Smooth muscle cell (in vitro differentiated cells): ENCODE data around the gene DTX4. TPM values are rescaled to one million over a fixed set of nuclear protein-coding genes. Genes with fewer than 3 reads are reported as not detected.
A peak's percentile ranks its signal among the peaks of the same experiment; 100 is the strongest.

Experiments
- DNase-seq: peaks from one replicate; lab custom pipeline; 2025; ENCODE audit not compliant: unreplicated experiment; lab: John Stamatoyannopoulos, UW
- H2AFZ ChIP-seq: fragments of 200-600 bp; sonication (generic); 2 replicates; pipeline ENCODE4 v1.6.0; 2016; ENCODE audit warnings: antibody characterized with exemption, low read depth, mild to moderate bottlenecking
- H3F3A ChIP-seq: fragments of 200-600 bp; sonication (generic); 2 replicates; pipeline ENCODE4 v1.6.0; 2017; ENCODE audit warnings: antibody characterized with exemption, low read depth
- H3K27ac ChIP-seq: fragments of 200-600 bp; sonication (generic); 2 replicates; pipeline ENCODE4 v1.5.1; 2016; ENCODE audit warnings: low read depth, mild to moderate bottlenecking
- H3K27me3 ChIP-seq: fragments of 200-600 bp; sonication (generic); 2 replicates; pipeline ENCODE4 v1.6.1; 2016; ENCODE audit warnings: low read depth, mild to moderate bottlenecking
- H3K36me3 ChIP-seq: fragments of 200-600 bp; sonication (generic); 2 replicates; pipeline ENCODE4 v1.5.1; 2016; ENCODE audit warnings: low read depth
- H3K4me1 ChIP-seq: fragments of 200-600 bp; sonication (generic); 2 replicates; pipeline ENCODE4 v1.5.1; 2016; ENCODE audit warnings: low read depth
- H3K4me2 ChIP-seq: fragments of 200-600 bp; sonication (generic); 2 replicates; pipeline ENCODE4 v1.6.0; 2016; ENCODE audit warnings: mild to moderate bottlenecking
- H3K4me3 ChIP-seq: fragments of 200-600 bp; sonication (generic); 2 replicates; pipeline ENCODE4 v1.5.1; 2016; ENCODE audit warnings: mild to moderate bottlenecking
- H3K79me2 ChIP-seq: fragments of 200-600 bp; sonication (generic); 2 replicates; pipeline ENCODE4 v1.6.0; 2016; ENCODE audit warnings: low read depth, mild to moderate bottlenecking
- H3K9ac ChIP-seq: fragments of 200-600 bp; sonication (generic); 2 replicates; pipeline ENCODE4 v1.6.0; 2016; ENCODE audit warnings: low read depth
- H3K9me3 ChIP-seq: fragments of 200-600 bp; sonication (generic); replicated peaks from 2 replicates; pipeline ENCODE4 v1.5.1; 2016; ENCODE audit warnings: low read depth
- H4K20me1 ChIP-seq: fragments of 200-600 bp; sonication (generic); 2 replicates; pipeline ENCODE4 v1.6.0; 2016; ENCODE audit warnings: low read depth
- CTCF ChIP-seq: fragments of 200-600 bp; sonication (generic); IDR thresholded peaks from 2 replicates; pipeline ENCODE4 v1.5.1; 2017; ENCODE audit warnings: borderline replicate concordance, mild to moderate bottlenecking, antibody characterized with exemption; ENCODE audit not compliant: insufficient read depth, poor library complexity, severe bottlenecking
- WGBS: methylation state at CpG from one replicate; pipeline ENCODE4 v1.1.7; 2016; ENCODE audit warnings: low lambda C conversion rate; 5-methylcytosine and 5-hydroxymethylcytosine counted together
- polyA plus RNA-seq: library from polyadenylated mRNA; unstranded; fragments of >200 nt; fragmentation: Nextera tagmentation; extraction: Ambion mirVana; gene quantifications from 2 replicates; pipeline ENCODE4 v1.2.1, GENCODE V29; 2016
- total RNA-seq: library from RNA; depleted of rRNA; stranded (reverse); fragments of >200 nt; gene quantifications from 2 replicates; pipeline ENCODE4 v1.2.3, GENCODE V29; 2014

The DTX4 gene
- total and polyA plus RNA-seq, 2 experiments from 2014 or later, result 10.2 to 13.0 TPM

DNA sequence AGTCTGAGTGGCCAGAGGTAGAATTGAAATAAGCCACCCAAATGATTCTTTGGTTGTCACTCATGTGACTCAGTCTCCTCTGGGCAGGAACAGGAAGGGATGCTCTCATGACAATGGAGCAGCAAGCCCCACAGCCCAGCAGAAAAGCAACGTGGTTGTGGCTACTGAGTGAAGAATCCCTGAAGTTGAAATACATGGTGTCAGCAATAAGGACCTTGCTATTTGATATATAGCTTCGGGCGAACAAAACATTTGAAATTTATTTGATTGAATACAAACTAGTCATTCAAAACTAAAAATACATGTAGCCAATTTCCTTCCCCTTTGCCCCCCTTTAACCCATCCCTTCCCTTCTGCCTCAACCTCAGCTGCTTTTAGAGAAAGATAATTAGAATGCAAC is 14.5 kb upstream of the DTX4 start:
- Histone ChIP-seq H3K27me3 (no peaks in the 10 kb centered on the region), H3K4me3 (no peak overlapping the region), H3K4me1 (no peaks in the 10 kb centered on the region), H3K36me3 (no peaks in the 10 kb centered on the region), H2AFZ (no peak overlapping the region), H3K27ac (no peak overlapping the region), H4K20me1 (no peaks in the 10 kb centered on the region), H3F3A (no peaks in the 10 kb centered on the region), H3K4me2 (no peak overlapping the region), H3K9ac (no peak overlapping the region), H3K79me2 (no peaks in the 10 kb centered on the region), H3K9me3 (no peaks in the 10 kb centered on the region)
- DNase-seq, result no peak
- TF ChIP-seq CTCF, result no peak
- 74% methylated on average over 3 of the region's 3 CpGs for WGBS

DNA sequence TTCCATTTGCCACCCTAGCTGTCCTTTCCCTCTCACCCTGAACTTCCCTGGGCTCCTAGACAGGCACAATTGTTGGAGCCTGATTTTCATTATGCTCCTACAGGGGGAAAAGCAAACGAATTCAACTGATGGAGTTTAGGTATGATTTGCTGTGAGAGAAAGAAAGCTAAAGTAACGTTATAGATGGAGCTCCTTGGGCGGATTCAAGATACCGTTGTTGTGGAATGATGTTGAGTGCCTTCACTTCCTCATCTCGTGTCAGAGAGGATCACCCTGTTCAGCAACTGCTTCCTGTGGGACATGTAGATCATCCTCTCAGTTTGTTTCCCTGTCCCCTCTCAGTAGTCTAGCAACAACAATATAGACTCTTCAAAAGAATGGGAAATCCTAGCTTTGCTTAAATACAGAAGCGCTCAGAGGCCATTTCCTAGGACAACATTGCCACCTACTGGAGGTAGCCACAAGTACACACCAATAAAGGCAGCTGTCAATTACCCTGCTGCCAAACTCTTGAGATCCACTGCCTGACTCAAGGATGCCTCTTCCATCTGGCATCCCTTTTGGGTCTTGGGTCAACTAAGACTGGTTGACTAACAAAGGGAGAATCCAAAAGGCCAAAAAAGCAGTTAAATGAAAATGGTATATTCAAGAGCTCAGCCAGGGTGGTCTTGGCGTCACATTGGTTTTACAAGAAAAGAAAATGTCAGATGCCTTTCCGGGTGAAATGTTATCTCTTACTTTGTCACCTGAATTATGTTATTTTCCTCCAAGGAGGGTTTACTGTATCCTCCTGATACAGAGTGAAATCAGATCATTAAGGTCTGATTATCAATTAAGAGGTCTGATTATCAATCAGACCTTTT is 13.5 kb upstream of the DTX4 start:
- Histone ChIP-seq H3K9ac (no peak overlapping the region), H3K27ac (no peak overlapping the region), H3K4me1 (no peaks in the 10 kb centered on the region), H3K9me3 (no peaks in the 10 kb centered on the region), H4K20me1 (no peaks in the 10 kb centered on the region), H2AFZ (no peak overlapping the region), H3K4me2 (no peak overlapping the region), H3K4me3 (no peak overlapping the region), H3K36me3 (no peaks in the 10 kb centered on the region), H3K27me3 (peaks cover 6% of the 10 kb centered on the region), H3F3A (no peaks in the 10 kb centered on the region), H3K79me2 (no peaks in the 10 kb centered on the region)
- peak; percentile 85 for TF ChIP-seq CTCF
- DNase-seq, result no peak
- WGBS, result 58% methylated on average over 8 of the region's 8 CpGs

- no peak for DNase-seq
- Histone ChIP-seq H3K36me3 (no peaks in the 10 kb centered on the region), H3F3A (no peaks in the 10 kb centered on the region), H3K4me3 (no peak overlapping the region), H3K27me3 (peaks cover 9% of the 10 kb centered on the region), H3K4me2 (no peak overlapping the region), H3K9me3 (no peaks in the 10 kb centered on the region), H3K9ac (no peak overlapping the region), H3K27ac (no peak overlapping the region), H4K20me1 (no peaks in the 10 kb centered on the region), H3K79me2 (no peaks in the 10 kb centered on the region), H3K4me1 (no peaks in the 10 kb centered on the region), H2AFZ (no peak overlapping the region)
- 60% methylated on average over 3 of the region's 3 CpGs for WGBS
- TF ChIP-seq CTCF, result no peak
Measured at GRCh38 chr11:59164028-59164427, 7.9 kb upstream of the DTX4 start.
